OCI-LY3 (cell line): ENCODE results near the gene CTF1.

Experiments used
- CTCF ChIP-seq: fragments of 200-600, 300-600 bp; sonication (generic); IDR thresholded peaks from 2 replicates; pipeline ENCODE4 v1.5.1; 2014; ENCODE audit warnings: antibody characterized with exemption, low read length, low read depth
- EZH2phosphoT487 ChIP-seq: fragments of 200-600 bp; shearing (Covaris generic); IDR thresholded peaks from 2 replicates; pipeline ENCODE4 v1.6.1; 2018; ENCODE audit warnings: antibody characterized with exemption, mixed run types, low read depth

GRCh38 chr16:30953111-30953510, 56.7 kb downstream of the CTF1 start:
- TF ChIP-seq CTCF (no peak), EZH2phosphoT487 (no peak)
